Measurements from ENCODE around the gene IL4R.
"Not testable (repeated sequence)": the region's sequence is repeated elsewhere in the genome, so short reads cannot be mapped to it uniquely, and the experiment has no call there.

DNA sequence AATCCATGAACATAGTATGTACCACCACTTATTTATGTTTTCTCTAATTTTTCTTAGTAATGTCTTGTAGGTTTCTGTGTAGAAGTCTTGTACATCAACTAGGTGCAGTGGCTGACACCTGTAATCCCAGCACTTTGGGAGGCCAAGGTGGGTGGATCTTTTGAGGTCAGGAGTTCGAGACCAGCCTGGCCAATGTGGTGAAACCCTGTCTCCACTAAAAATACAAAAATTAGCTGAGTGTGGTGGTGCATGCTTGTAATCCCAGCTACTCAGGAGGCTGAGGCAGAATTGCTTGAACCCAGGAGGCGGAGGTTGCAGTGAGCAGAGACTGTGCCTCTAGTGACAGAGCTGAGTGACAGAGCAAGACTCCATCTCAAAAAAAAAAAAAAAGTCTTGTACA is 96.2 kb downstream of the IL4R start:
- TF ChIP-seq, protein P1, sequence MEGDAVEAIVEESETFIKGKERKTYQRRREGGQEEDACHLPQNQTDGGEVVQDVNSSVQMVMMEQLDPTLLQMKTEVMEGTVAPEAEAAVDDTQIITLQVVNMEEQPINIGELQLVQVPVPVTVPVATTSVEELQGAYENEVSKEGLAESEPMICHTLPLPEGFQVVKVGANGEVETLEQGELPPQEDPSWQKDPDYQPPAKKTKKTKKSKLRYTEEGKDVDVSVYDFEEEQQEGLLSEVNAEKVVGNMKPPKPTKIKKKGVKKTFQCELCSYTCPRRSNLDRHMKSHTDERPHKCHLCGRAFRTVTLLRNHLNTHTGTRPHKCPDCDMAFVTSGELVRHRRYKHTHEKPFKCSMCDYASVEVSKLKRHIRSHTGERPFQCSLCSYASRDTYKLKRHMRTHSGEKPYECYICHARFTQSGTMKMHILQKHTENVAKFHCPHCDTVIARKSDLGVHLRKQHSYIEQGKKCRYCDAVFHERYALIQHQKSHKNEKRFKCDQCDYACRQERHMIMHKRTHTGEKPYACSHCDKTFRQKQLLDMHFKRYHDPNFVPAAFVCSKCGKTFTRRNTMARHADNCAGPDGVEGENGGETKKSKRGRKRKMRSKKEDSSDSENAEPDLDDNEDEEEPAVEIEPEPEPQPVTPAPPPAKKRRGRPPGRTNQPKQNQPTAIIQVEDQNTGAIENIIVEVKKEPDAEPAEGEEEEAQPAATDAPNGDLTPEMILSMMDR (IDR thresholded peaks at IDR 0.05), result not testable (repeated sequence)
- TF ChIP-seq POLR2AphosphoS5 (IDR thresholded peaks at IDR 0.05; ENCODE audit: low read depth, low read length), result not testable (repeated sequence)

Data from Panc1 (cell line).